ENCODE results near the gene ELK4. TPM values are rescaled to one million over a fixed set of nuclear protein-coding genes. Genes with fewer than 3 reads are reported as not detected.

ELK4 gene
- total RNA-seq, 1 experiment from 2014 or later, result 39.0 TPM

GRCh38 chr1:205590777-205591513, 40.9 kb downstream of the ELK4 start:
- TF ChIP-seq ZSCAN18 (CRISPR knock-in tag; IDR thresholded peaks at IDR 0.05), result no peak
- no peak for TF ChIP-seq ESRRA (CRISPR knock-in tag; IDR thresholded peaks at IDR 0.05; ENCODE audit: borderline replicate concordance)
- no peak for TF ChIP-seq FOXJ3 (CRISPR knock-in tag; IDR thresholded peaks at IDR 0.05; ENCODE audit: borderline replicate concordance)
- no peak for TF ChIP-seq CDX4 (CRISPR knock-in tag; IDR thresholded peaks at IDR 0.05; ENCODE audit: borderline replicate concordance)
- TF ChIP-seq ZNF671 (CRISPR knock-in tag; IDR thresholded peaks at IDR 0.05), result no peak
- TF ChIP-seq, protein P1, sequence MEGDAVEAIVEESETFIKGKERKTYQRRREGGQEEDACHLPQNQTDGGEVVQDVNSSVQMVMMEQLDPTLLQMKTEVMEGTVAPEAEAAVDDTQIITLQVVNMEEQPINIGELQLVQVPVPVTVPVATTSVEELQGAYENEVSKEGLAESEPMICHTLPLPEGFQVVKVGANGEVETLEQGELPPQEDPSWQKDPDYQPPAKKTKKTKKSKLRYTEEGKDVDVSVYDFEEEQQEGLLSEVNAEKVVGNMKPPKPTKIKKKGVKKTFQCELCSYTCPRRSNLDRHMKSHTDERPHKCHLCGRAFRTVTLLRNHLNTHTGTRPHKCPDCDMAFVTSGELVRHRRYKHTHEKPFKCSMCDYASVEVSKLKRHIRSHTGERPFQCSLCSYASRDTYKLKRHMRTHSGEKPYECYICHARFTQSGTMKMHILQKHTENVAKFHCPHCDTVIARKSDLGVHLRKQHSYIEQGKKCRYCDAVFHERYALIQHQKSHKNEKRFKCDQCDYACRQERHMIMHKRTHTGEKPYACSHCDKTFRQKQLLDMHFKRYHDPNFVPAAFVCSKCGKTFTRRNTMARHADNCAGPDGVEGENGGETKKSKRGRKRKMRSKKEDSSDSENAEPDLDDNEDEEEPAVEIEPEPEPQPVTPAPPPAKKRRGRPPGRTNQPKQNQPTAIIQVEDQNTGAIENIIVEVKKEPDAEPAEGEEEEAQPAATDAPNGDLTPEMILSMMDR (IDR thresholded peaks at IDR 0.05), result no peak
- TF ChIP-seq SMAD4 (CRISPR knock-in tag; IDR thresholded peaks at IDR 0.05), result no peak
- TF ChIP-seq STAT6 (CRISPR knock-in tag; conservative IDR thresholded peaks at IDR 0.05; ENCODE audit: low read depth), result no peak
- TF ChIP-seq RELA (CRISPR knock-in tag; IDR thresholded peaks at IDR 0.05; ENCODE audit: borderline replicate concordance), result no peak
- no peak for TF ChIP-seq IRF1 (CRISPR knock-in tag; IDR thresholded peaks at IDR 0.05)
- TF ChIP-seq ZNF317 (CRISPR knock-in tag; IDR thresholded peaks at IDR 0.05; ENCODE audit: borderline replicate concordance, low read depth), result no peak
- POLR2A ChIA-PET, result interaction anchor here (0.9 to 2.7 kb wide), 5 partner anchors 40 to 121 kb away, joined by 3 to 17 read pairs (median 5); partner anchors contain the start of gene ELK4
- Mint-ChIP-seq H3K9me3 (no peaks in the 10 kb centered on the region), H3K4me3 (no peak overlapping the region), H3K27me3 (ENCODE audit: low read depth) (peaks cover 10% of the 10 kb centered on the region), H3K4me1 (peaks cover 8% of the 10 kb centered on the region), H3K27ac (no peak overlapping the region), H3K36me3 (no peaks in the 10 kb centered on the region)
- CTCF ChIA-PET, result interaction anchor here (0.6 to 7.4 kb wide), 49 partner anchors 8 to 386 kb away, joined by 3 to 265 read pairs (median 6); partner anchors contain the start of genes ELK4 and SLC45A3
- ATAC-seq (no peak), DNase-seq (ENCODE audit: low spot score) (no peak)

- ChIA-PET CTCF (interaction anchor here (1.1 to 7.4 kb wide), 9 partner anchors 11 to 136 kb away, joined by 3 to 265 read pairs (median 7); no protein-coding TSS in a partner anchor), POLR2A (interaction anchor here (2.7 kb wide), 1 partner anchor 42 kb away, joined by 17 read pairs; the partner anchor contains the start of gene ELK4)
- Mint-ChIP-seq H3K4me1 (peaks cover 8% of the 10 kb centered on the region), H3K27ac (no peak overlapping the region), H3K36me3 (no peaks in the 10 kb centered on the region), H3K4me3 (no peak overlapping the region), H3K27me3 (ENCODE audit: low read depth) (peaks cover 10% of the 10 kb centered on the region), H3K9me3 (no peaks in the 10 kb centered on the region)
- ATAC-seq (no peak), DNase-seq (ENCODE audit: low spot score) (no peak)
- TF ChIP-seq GABPB1 (CRISPR knock-in tag; IDR thresholded peaks at IDR 0.05) (no peak), GTF2I (CRISPR knock-in tag; conservative IDR thresholded peaks at IDR 0.05) (no peak), PREB (CRISPR knock-in tag; IDR thresholded peaks at IDR 0.05; ENCODE audit: borderline replicate concordance) (no peak), JAZF1 (CRISPR knock-in tag; IDR thresholded peaks at IDR 0.05) (no peak), SP1 (CRISPR knock-in tag; conservative IDR thresholded peaks at IDR 0.05) (no peak), ATF2 (CRISPR knock-in tag; IDR thresholded peaks at IDR 0.05; ENCODE audit: borderline replicate concordance, low read depth) (no peak), ZNF138 (CRISPR knock-in tag; conservative IDR thresholded peaks at IDR 0.05) (no peak), ZNF396 (CRISPR knock-in tag; IDR thresholded peaks at IDR 0.05; ENCODE audit: borderline replicate concordance) (no peak)
These were observed 41.4 kb downstream of the ELK4 start for GRCh38 chr1:205590457-205590768.

Data from WTC11 (cell line).